Measurements from ENCODE around the gene RNF6. TPM values are rescaled to one million over a fixed set of nuclear protein-coding genes. Genes with fewer than 3 reads are reported as not detected.

RNF6 gene
- total RNA-seq, 1 experiment from 2014 or later, result 33.2 TPM

DNA sequence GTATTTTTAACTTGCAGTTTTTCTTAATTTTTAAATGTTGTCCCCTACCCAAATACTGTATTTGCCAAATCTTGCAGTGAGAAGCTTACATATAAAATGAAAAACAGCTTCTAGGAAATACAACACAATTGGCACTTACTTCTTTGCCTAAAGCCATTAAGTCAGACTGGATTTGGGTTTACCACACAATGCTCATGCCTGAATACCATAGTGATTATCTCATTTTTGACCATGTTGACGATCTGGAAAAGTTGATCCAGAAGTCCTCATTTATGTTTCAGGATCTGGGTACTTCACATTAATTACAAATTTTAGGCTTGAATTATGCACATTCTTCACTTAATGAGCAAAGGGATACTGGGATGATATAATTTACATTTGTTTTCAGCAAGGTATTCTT is 2.4 kb downstream of the RNF6 start:
- Histone ChIP-seq H3K9me2 (ENCODE audit: insufficient read depth) (no peaks in the 10 kb centered on the region), H3K9me3 (ENCODE audit: control insufficient read depth in 1 of 2, insufficient read depth in 1 of 2, low read depth in 1 of 2, low read length in 2 of 2) (no peaks in the 10 kb centered on the region), H3K79me2 (ENCODE audit: insufficient read depth, low read length) (peaks cover 29% of the 10 kb centered on the region), H2AFZ (ENCODE audit: low read depth, low read length, poor library complexity, severe bottlenecking) (no peak overlapping the region), H3K4me1 (ENCODE audit: control insufficient read depth in 1 of 2, insufficient read depth in 2 of 2, low read length in 2 of 2) (peaks cover 10 to 13% of the 10 kb centered on the region in 2 experiments), H3K27me3 (ENCODE audit: insufficient read depth, low read length) (no peaks in the 10 kb centered on the region), H3K27ac (ENCODE audit: low read depth, low read length) (no peak overlapping the region), H4K20me1 (ENCODE audit: insufficient read depth) (no peaks in the 10 kb centered on the region), H3K36me3 (ENCODE audit: control insufficient read depth in 1 of 2, insufficient read depth in 2 of 2, low read length in 2 of 2) (peaks cover 35 to 47% of the 10 kb centered on the region in 2 experiments), H3K4me2 (ENCODE audit: low read length) (no peak overlapping the region), H3K4me3 (replicated peaks in 1 of 2; ENCODE audit: low read depth in 1 of 2, low read length in 2 of 2) (no peak overlapping the region), H3K9ac (ENCODE audit: low read length) (no peak overlapping the region)
- ChIA-PET CTCF (no interaction called here), POLR2A (no interaction called here), RAD21 (ENCODE audit: low non-redundant PET in 1 of 2, low total read pairs in 2 of 2, uncharacterized antibody in 2 of 2, unreplicated experiment in 2 of 2) (no interaction called here)
- intact Hi-C loops (cut with micrococcal nuclease), result no loop called here
- no TSS peak for BruUV-seq (replicated peaks)
- ATAC-seq (no peak), DNase-seq (ENCODE audit: low read depth, low spot score) (no peak)
- TF ChIP-seq, protein P1, sequence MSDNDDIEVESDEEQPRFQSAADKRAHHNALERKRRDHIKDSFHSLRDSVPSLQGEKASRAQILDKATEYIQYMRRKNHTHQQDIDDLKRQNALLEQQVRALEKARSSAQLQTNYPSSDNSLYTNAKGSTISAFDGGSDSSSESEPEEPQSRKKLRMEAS (IDR thresholded peaks at IDR 0.05), result no peak
- TF ChIP-seq SP1 (IDR thresholded peaks at IDR 0.05; ENCODE audit: low read depth) (no peak), POLR2A (IDR thresholded peaks at IDR 0.05; ENCODE audit: borderline replicate concordance, extremely low read depth, insufficient read depth, insufficient read length) (no peak)
- TF ChIP-seq, protein P2, sequence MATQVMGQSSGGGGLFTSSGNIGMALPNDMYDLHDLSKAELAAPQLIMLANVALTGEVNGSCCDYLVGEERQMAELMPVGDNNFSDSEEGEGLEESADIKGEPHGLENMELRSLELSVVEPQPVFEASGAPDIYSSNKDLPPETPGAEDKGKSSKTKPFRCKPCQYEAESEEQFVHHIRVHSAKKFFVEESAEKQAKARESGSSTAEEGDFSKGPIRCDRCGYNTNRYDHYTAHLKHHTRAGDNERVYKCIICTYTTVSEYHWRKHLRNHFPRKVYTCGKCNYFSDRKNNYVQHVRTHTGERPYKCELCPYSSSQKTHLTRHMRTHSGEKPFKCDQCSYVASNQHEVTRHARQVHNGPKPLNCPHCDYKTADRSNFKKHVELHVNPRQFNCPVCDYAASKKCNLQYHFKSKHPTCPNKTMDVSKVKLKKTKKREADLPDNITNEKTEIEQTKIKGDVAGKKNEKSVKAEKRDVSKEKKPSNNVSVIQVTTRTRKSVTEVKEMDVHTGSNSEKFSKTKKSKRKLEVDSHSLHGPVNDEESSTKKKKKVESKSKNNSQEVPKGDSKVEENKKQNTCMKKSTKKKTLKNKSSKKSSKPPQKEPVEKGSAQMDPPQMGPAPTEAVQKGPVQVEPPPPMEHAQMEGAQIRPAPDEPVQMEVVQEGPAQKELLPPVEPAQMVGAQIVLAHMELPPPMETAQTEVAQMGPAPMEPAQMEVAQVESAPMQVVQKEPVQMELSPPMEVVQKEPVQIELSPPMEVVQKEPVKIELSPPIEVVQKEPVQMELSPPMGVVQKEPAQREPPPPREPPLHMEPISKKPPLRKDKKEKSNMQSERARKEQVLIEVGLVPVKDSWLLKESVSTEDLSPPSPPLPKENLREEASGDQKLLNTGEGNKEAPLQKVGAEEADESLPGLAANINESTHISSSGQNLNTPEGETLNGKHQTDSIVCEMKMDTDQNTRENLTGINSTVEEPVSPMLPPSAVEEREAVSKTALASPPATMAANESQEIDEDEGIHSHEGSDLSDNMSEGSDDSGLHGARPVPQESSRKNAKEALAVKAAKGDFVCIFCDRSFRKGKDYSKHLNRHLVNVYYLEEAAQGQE (IDR thresholded peaks at IDR 0.05; ENCODE audit: low read depth), result no peak
- TF ChIP-seq, protein P3, sequence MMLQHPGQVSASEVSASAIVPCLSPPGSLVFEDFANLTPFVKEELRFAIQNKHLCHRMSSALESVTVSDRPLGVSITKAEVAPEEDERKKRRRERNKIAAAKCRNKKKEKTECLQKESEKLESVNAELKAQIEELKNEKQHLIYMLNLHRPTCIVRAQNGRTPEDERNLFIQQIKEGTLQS (IDR thresholded peaks at IDR 0.05), result no peak

DNA sequence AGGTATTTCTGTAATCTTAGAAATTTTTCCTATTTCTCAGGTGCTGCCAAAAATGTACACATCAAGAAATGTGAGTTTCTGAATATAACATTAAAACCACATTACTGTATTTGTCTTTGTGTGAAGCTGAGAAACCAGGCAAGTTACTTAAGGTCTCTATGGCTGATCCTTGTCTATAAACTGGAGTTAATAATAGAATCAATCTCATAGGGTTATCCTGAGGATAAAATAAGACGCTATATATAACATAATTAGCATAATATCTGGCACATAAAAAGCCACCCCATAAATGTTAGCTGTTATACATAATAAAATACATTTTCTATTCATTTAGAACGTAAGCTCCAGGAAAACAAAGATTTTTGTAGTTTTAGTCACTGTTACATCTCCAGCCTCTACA is 6.1 kb downstream of the RNF6 start:
- ChIA-PET RAD21 (ENCODE audit: low non-redundant PET in 1 of 2, low total read pairs in 2 of 2, uncharacterized antibody in 2 of 2, unreplicated experiment in 2 of 2) (no interaction called here), POLR2A (no interaction called here), CTCF (no interaction called here)
- H3K27me3 ChIP-seq (ENCODE audit: insufficient read depth, low read length), result no peaks in the 10 kb centered on the region
- peaks cover 6% of the 10 kb centered on the region in 2 experiments; a peak in 3 of 4 replicates for H3K4me1 ChIP-seq (ENCODE audit: control insufficient read depth in 1 of 2, insufficient read depth in 2 of 2, low read length in 2 of 2)
- no peak overlapping the region for H3K4me3 ChIP-seq (replicated peaks in 1 of 2; ENCODE audit: low read depth in 1 of 2, low read length in 2 of 2)
- no peak for DNase-seq (ENCODE audit: low read depth, low spot score)
- no peak overlapping the region for H3K9ac ChIP-seq (ENCODE audit: low read length)
- no peaks in the 10 kb centered on the region for H4K20me1 ChIP-seq (ENCODE audit: insufficient read depth)
- no peak for ATAC-seq
- no peak overlapping the region for H3K4me2 ChIP-seq (ENCODE audit: low read length)
- H3K36me3 ChIP-seq (ENCODE audit: control insufficient read depth in 1 of 2, insufficient read depth in 2 of 2, low read length in 2 of 2), result peaks cover 54 to 80% of the 10 kb centered on the region in 2 experiments
- H3K9me2 ChIP-seq (ENCODE audit: insufficient read depth), result no peaks in the 10 kb centered on the region
- no TSS peak for BruUV-seq (replicated peaks)
- intact Hi-C loops (cut with micrococcal nuclease), result no loop called here
- H2AFZ ChIP-seq (ENCODE audit: low read depth, low read length, poor library complexity, severe bottlenecking), result no peak overlapping the region
- peaks cover 23% of the 10 kb centered on the region for H3K79me2 ChIP-seq (ENCODE audit: insufficient read depth, low read length)
- no peaks in the 10 kb centered on the region for H3K9me3 ChIP-seq (ENCODE audit: control insufficient read depth in 1 of 2, insufficient read depth in 1 of 2, low read depth in 1 of 2, low read length in 2 of 2)
- H3K27ac ChIP-seq (ENCODE audit: low read depth, low read length), result no peak overlapping the region
- TF ChIP-seq SRF (IDR thresholded peaks at IDR 0.05; ENCODE audit: low read depth) (no peak), JUND (IDR thresholded peaks at IDR 0.05) (no peak), FOSL1 (IDR thresholded peaks at IDR 0.05; ENCODE audit: low read depth) (no peak), YY1 (IDR thresholded peaks at IDR 0.05; ENCODE audit: extremely low read depth, insufficient replicate concordance, low read depth, low read length) (no peak), EGR1 (IDR thresholded peaks at IDR 0.05; ENCODE audit: low read depth) (no peak)
- TF ChIP-seq, protein P2 (IDR thresholded peaks at IDR 0.05; ENCODE audit: low read depth), result no peak
- TF ChIP-seq, protein P4, sequence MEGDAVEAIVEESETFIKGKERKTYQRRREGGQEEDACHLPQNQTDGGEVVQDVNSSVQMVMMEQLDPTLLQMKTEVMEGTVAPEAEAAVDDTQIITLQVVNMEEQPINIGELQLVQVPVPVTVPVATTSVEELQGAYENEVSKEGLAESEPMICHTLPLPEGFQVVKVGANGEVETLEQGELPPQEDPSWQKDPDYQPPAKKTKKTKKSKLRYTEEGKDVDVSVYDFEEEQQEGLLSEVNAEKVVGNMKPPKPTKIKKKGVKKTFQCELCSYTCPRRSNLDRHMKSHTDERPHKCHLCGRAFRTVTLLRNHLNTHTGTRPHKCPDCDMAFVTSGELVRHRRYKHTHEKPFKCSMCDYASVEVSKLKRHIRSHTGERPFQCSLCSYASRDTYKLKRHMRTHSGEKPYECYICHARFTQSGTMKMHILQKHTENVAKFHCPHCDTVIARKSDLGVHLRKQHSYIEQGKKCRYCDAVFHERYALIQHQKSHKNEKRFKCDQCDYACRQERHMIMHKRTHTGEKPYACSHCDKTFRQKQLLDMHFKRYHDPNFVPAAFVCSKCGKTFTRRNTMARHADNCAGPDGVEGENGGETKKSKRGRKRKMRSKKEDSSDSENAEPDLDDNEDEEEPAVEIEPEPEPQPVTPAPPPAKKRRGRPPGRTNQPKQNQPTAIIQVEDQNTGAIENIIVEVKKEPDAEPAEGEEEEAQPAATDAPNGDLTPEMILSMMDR (IDR thresholded peaks at IDR 0.05 in 2 of 3, conservative IDR thresholded peaks at IDR 0.05 in 1 of 3; ENCODE audit: borderline replicate concordance in 1 of 3, insufficient read depth in 1 of 3, low read depth in 2 of 3, low read length in 2 of 3), result no peak
